Gastroesophageal sphincter (tissue), 4 donors: ENCODE results near the gene STX1B. TPM values are rescaled to one million over a fixed set of nuclear protein-coding genes. Genes with fewer than 3 reads are reported as not detected.
A peak's percentile ranks its signal among the peaks of the same experiment; 100 is the strongest.

Source experiments
- ATAC-seq: fragments of 150-250 bp; one replicate; pipeline ENCODE4 v1.9.1; 2016; ENCODE audit warnings: mild to moderate bottlenecking, moderate library complexity
- H3K27ac ChIP-seq, 4 donors: fragments of 200-600 bp; sonication (generic) in 3 of 4; 1 replicate in 3 of 4; 2 replicates in 1 of 4; pipeline ENCODE4 v1.5.1; 2016 to 2019
- H3K27me3 ChIP-seq: fragments of 200-600 bp; sonication (generic); one replicate; pipeline ENCODE4 v1.5.1; 2019
- H3K36me3 ChIP-seq, 2 donors: fragments of 200-600 bp; sonication (generic); one replicate each; pipeline ENCODE4 v1.5.1; 2019; ENCODE audit warnings: control low read depth in 1 of 2
- H3K4me1 ChIP-seq, 3 donors: fragments of 200-600 bp; sonication (generic); 1 replicate in 2 of 3; 2 replicates in 1 of 3; pipeline ENCODE4 v1.5.1; 2016 to 2019; ENCODE audit warnings: control low read depth in 2 of 3
- H3K4me3 ChIP-seq, 2 donors: fragments of 200-600 bp; sonication (generic); one replicate each; pipeline ENCODE4 v1.5.1; 2019; ENCODE audit warnings: mild to moderate bottlenecking in 1 of 2, moderate library complexity in 1 of 2
- H3K9me3 ChIP-seq, 3 donors: fragments of 200-600 bp; sonication (generic); one replicate each; pipeline ENCODE4 v1.5.1; 2017 to 2019; ENCODE audit warnings: control low read depth in 2 of 3
- CTCF ChIP-seq, 4 experiments: fragments of 200-600 bp in 2 of 4; fragments of 450-650 bp in 2 of 4; sonication (generic) in 1 of 4; IDR thresholded peaks; one replicate each; pipeline ENCODE4 v1.5.1; 2017 to 2019; ENCODE audit warnings: antibody characterized with exemption in 4 of 4, mild to moderate bottlenecking in 2 of 4, moderate library complexity in 2 of 4
- EP300 ChIP-seq: sonication (generic); formaldehyde crosslinking; IDR thresholded peaks from one replicate; pipeline ENCODE4 v1.6.1; 2017; ENCODE audit warnings: antibody characterized with exemption, mild to moderate bottlenecking
- POLR2A ChIP-seq, 2 donors: fragments of 450-650 bp; IDR thresholded peaks; one replicate each; pipeline ENCODE4 v1.6.1; 2017; ENCODE audit warnings: antibody characterized with exemption in 2 of 2, mild to moderate bottlenecking in 2 of 2, moderate library complexity in 1 of 2
- POLR2AphosphoS5 ChIP-seq: sonication (generic); formaldehyde crosslinking; IDR thresholded peaks from one replicate; pipeline ENCODE4 v1.6.1; 2017; ENCODE audit warnings: antibody characterized with exemption
- WGBS, 2 donors: methylation state at CpG; one replicate each; pipeline ENCODE4 v1.1.5; 2018; ENCODE audit warnings: low coverage in 1 of 2; 5-methylcytosine and 5-hydroxymethylcytosine counted together
- total RNA-seq, 4 donors: library from RNA; depleted of rRNA; stranded (reverse); fragments of >200 nt; gene quantifications; one replicate each; pipeline ENCODE4 v1.1.0, GENCODE V29; 2016

The STX1B gene
- total RNA-seq, 4 donors from 2014 or later, result 0.54 to 3.3 (median 1.9) TPM; not detected in 1

DNA sequence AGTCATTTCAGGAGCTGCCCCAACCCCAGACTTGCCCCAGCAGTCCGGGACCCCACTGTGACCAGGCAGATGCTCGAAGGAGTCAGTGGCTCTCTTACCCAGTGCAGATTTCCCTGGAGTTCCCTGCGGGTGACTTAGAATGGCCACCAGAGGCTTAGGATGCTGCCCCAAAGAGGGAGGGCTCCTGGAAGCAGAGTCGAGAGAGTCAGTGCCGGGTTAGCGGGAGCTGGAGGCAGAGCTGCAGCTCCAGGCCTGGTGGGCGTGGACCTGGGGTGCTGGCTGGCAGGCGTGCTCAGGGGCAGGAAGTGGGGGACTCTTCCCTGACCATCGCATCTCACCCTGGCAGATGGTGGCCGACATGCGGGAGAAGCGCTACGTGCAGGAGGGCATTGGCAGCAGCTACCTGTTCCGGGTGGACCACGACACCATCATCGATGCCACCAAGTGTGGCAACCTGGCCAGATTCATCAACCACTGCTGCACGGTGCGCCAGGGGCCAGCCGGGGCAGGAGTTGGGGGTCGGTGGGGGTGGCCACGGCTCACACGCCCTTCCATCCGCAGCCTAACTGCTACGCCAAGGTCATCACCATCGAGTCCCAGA lies 27.0 kb downstream of the STX1B start:
- WGBS, 2 donors, result 50 to 70% methylated on average over 5 to 8 of the region's 25 CpGs

DNA sequence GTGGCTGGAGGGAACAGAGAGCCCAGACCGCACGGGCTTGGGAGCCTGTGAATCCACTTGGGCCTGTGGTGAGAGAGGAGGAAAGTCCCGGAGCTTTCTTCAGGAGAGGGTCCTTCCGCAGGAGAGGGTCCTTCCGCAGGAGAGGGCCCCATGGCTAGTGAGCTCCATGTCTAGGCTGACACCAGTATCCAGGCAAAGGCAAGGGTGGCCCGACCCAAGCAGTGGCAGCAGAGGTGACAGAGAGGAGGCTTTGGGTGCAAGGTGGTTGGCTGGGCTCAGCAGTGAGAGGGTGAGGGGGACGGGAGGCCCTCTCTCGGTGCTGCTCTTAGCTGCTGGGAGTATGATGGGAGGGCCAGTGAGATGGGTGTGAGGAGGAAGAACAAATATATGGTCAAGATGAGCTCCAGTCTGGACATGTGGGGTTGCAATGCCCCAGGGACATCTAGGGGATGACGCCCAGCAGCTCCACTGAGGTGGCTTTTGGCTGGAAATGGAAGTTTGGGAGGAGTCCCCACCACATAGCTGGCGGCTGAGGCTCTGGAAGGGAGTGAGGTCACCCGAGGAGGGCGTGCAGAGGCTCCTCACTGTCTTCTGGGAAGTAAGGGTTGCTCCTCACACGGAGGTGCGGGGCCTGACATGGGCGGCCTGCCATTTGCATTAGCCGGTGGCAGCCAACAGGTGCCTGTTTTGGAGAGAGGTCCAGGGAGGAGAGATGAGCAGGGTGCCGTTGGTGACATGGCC lies 27.7 kb downstream of the STX1B start:
- peaks cover 0 to 19% (median 9%) of the 10 kb centered on the region in 3 donors for H3K4me1 ChIP-seq
- no peaks in the 10 kb centered on the region for H3K27me3 ChIP-seq
- TF ChIP-seq POLR2AphosphoS5 (no peak), EP300 (no peak), POLR2A (IDR thresholded peaks at IDR 0.05) (no peak), CTCF (IDR thresholded peaks at IDR 0.05) (no peak)
- 76% methylated on average over 8 of the region's 17 CpGs; no CpG with 5 or more reads in 1 of the 2 donors for WGBS, 2 donors
- peak; percentile 49 for ATAC-seq
- no peaks in the 10 kb centered on the region for H3K9me3 ChIP-seq
- peaks cover 0 to 79% of the 10 kb centered on the region in 2 donors for H3K36me3 ChIP-seq
- H3K4me3 ChIP-seq, result no peak overlapping the region
- H3K27ac ChIP-seq, result peak overlapping the region in 3 of 4 donors; percentile 4 to 80 (median 20)

More for the DNA sequence above, 27.0 kb downstream of the STX1B start:
- Histone ChIP-seq H3K27ac (peak overlapping the region in 3 of 4 donors; percentile 4 to 80 (median 80)), H3K9me3 (no peaks in the 10 kb centered on the region), H3K36me3 (peaks cover 0 to 78% of the 10 kb centered on the region in 2 donors), H3K27me3 (no peaks in the 10 kb centered on the region), H3K4me1 (peaks cover 0 to 19% (median 9%) of the 10 kb centered on the region in 3 donors), H3K4me3 (no peak overlapping the region)
- TF ChIP-seq POLR2AphosphoS5 (no peak), POLR2A (IDR thresholded peaks at IDR 0.05) (no peak), CTCF (IDR thresholded peaks at IDR 0.05) (no peak), EP300 (no peak)
- no peak for ATAC-seq

DNA sequence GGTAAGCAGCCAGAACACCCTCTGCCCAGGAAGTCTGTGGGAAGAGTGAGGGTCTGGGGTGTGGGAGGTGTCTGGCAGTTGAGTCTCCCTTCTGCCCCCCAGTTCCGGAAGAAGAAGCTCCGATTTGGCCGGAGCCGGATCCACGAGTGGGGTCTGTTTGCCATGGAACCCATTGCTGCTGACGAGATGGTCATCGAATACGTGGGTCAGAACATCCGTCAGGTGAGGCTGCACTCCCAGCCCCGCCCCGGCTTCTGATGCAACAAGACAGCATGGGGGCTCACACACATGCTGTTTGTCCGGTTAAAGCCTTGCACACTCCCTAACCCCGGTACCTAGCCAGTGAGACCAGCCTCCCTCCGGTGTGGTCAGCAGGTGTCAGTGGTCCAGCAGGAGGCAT lies 29.5 kb downstream of the STX1B start:
- H3K27ac ChIP-seq, result no peak overlapping the region
- WGBS, 2 donors, result 40% methylated on average over 1 of the region's 14 CpGs; no CpG with 5 or more reads in 1 of the 2 donors
- H3K4me3 ChIP-seq, result no peak overlapping the region
- peaks cover 0 to 15% (median 9%) of the 10 kb centered on the region in 3 donors for H3K4me1 ChIP-seq
- no peaks in the 10 kb centered on the region for H3K9me3 ChIP-seq
- no peak for TF ChIP-seq POLR2A (IDR thresholded peaks at IDR 0.05)
- TF ChIP-seq CTCF (IDR thresholded peaks at IDR 0.05), result no peak
- no peak for TF ChIP-seq EP300
- no peak for TF ChIP-seq POLR2AphosphoS5
- ATAC-seq, result no peak
- peaks cover 0 to 89% of the 10 kb centered on the region in 2 donors for H3K36me3 ChIP-seq
- H3K27me3 ChIP-seq, result no peaks in the 10 kb centered on the region

DNA sequence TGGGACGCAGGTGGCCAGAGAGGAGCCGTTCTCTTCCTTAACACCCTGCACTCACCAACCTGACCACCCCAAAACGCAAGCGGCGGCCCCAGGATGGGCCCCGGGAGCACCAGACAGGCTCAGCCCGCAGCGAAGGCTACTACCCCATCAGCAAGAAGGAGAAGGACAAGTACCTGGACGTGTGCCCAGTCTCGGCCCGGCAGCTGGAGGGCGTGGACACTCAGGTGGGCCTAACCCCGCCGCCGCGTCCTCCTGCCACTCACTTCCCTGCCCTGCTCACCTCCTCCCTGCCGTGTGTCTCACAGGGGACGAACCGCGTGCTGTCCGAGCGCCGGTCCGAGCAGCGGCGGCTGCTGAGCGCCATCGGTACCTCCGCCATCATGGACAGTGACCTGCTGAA lies 30.0 kb downstream of the STX1B start:
- Histone ChIP-seq H3K9me3 (no peaks in the 10 kb centered on the region), H3K4me3 (no peak overlapping the region), H3K36me3 (peaks cover 0 to 94% of the 10 kb centered on the region in 2 donors), H3K27me3 (no peaks in the 10 kb centered on the region), H3K4me1 (peaks cover 0 to 10% (median 6%) of the 10 kb centered on the region in 3 donors), H3K27ac (no peak overlapping the region)
- TF ChIP-seq POLR2AphosphoS5, result no peak
- no peak for TF ChIP-seq CTCF (IDR thresholded peaks at IDR 0.05)
- no peak for TF ChIP-seq POLR2A (IDR thresholded peaks at IDR 0.05)
- TF ChIP-seq EP300, result no peak
- no peak for ATAC-seq
- WGBS, 2 donors, result 40% methylated on average over 1 of the region's 29 CpGs; no CpG with 5 or more reads in 1 of the 2 donors

DNA sequence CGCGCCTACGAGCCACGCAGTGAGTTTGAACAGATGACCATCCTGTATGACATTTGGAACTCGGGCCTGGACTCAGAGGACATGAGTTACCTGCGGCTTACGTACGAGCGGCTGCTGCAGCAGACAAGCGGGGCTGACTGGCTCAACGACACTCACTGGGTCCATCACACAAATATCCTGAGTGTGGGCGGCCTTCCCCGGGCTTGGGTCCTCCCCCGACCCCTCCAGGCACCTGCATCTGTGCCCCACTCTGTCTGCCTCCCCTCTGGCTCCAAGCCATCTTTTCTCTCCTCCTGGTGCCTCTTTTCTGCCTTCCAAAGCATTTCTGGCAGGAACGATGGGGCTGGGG lies 30.4 kb downstream of the STX1B start:
- H3K9me3 ChIP-seq, result no peaks in the 10 kb centered on the region
- TF ChIP-seq POLR2A (IDR thresholded peaks at IDR 0.05) (no peak), CTCF (IDR thresholded peaks at IDR 0.05) (no peak), POLR2AphosphoS5 (no peak), EP300 (no peak)
- WGBS, 2 donors, result 75 to 92% methylated on average over 2 to 8 of the region's 15 CpGs
- no peaks in the 10 kb centered on the region for H3K27me3 ChIP-seq
- H3K36me3 ChIP-seq, result peaks cover 0 to 99% of the 10 kb centered on the region in 2 donors
- ATAC-seq, result no peak
- H3K27ac ChIP-seq, result no peak overlapping the region
- H3K4me1 ChIP-seq, result peaks cover 0 to 6% (median 3%) of the 10 kb centered on the region in 3 donors
- no peak overlapping the region for H3K4me3 ChIP-seq
